ENCODE data around the gene OBI1.

OBI1 gene

DNA sequence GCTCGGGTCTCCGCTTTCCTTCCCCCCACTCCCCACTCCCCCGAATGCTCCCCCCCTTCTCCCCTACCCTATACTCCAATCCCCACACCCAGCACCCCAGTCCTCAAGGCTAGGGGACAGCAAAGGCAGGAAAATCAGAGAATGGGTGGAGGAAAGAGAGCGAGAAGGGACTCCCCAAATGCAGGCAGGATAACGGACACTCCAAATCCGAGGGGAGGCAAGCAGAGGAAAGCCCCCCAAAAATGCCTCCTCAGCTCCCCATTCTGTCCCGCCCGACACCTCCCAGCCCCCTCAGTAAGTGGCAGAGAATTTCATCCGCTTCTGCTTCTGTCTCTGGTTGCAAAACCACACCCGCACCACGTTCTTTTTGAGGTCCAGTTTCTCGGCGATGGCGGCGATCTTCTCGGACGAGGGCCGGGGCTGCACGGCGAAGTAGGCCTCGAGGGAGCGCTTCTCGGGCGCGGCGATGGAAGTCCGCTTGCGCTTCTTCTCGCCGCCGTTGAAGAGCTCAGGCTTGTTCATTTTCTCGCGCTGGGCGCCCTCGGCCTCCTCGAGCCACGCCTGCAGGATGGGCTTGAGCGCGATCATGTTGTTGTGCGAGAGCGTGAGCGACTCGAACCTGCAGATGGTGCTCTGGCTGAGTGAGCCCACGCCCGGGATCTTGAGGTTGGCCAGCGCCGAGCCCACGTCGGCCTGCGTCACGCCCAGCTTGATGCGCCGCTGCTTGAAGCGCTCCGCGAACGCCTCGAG lies 57.7 kb downstream of the OBI1 start:
- no peak for FAIRE-seq
- no peak for DNase-seq (ENCODE audit: insufficient read length)
- no peak for TF ChIP-seq POLR2AphosphoS5 (IDR thresholded peaks at IDR 0.05; ENCODE audit: low read depth, low read length)
- TF ChIP-seq TAF1 (IDR thresholded peaks at IDR 0.05; ENCODE audit: borderline replicate concordance, low read depth, low read length): no peak
- no peak for TF ChIP-seq POLR2A (IDR thresholded peaks at IDR 0.05; ENCODE audit: low read depth, low read length)

DNA sequence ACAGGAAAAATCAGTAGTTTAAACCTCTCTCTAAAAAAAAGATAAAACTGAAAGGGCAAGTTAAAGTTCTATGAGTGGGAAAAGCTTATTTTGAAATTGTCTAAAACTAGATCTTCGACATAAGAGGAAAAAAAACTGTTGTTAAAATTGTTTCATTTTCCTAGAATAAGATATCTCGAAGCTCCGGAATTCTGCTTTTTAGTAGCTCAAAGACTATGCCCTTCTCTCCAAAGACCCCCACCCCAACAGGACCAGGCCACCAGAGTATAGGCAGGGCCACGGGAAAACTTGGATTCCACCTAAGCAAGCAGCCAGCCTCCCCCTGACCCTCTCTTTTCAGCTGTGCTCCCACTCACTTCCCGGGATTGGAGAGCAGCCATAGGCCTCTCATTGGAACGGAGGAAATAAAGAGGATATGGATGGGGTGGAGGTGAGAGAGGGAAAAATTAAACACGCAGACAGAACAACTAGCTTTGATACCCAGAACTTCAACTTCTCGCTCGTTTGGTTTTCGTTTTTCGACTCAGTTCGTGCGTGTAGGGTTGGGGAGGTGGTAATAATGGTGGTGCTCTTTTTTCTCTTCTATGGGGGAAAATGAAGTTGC lies 58.6 kb downstream of the OBI1 start:
- TF ChIP-seq POLR2A (IDR thresholded peaks at IDR 0.05; ENCODE audit: low read depth, low read length): no peak
- FAIRE-seq: no peak

DNA sequence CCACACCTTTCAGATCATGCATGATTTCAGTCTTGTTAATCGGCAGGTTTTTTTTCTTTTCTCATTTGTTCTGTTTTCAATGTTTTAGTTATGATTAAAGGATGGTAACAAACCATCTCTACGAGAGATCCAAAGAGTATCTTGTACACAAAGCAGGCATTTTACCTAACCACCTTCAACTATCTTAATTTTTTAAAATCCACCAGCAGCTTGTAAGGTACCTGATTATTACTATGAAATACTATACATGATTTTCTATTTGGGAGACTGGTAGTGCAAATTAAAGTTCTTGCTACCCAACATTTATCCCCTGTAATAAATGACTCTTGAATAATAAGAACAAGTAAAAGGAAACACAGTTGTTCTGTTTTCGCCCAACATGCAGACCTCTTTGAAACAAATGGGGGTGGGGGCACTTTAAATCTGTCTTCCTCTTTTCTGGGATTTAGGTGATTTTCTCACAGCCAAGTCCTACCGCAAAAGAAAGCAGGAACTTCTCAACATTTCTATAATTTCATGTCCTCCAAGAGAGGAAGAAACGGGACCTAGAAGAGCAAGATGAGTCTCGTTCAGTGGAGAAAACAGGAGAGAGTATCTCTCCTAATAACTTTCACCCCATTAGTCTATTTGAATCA lies 59.2 kb downstream of the OBI1 start:
- no peak for FAIRE-seq
- no peak for TF ChIP-seq POLR2A (IDR thresholded peaks at IDR 0.05; ENCODE audit: low read depth, low read length)
- no peak for TF ChIP-seq POLR2AphosphoS5 (IDR thresholded peaks at IDR 0.05; ENCODE audit: low read depth, low read length)
- no peak for TF ChIP-seq TAF1 (IDR thresholded peaks at IDR 0.05; ENCODE audit: borderline replicate concordance, low read depth, low read length)
- DNase-seq (ENCODE audit: insufficient read length): no peak

More for the DNA sequence above, 58.6 kb downstream of the OBI1 start:
- no peak for DNase-seq (ENCODE audit: insufficient read length)

DNA sequence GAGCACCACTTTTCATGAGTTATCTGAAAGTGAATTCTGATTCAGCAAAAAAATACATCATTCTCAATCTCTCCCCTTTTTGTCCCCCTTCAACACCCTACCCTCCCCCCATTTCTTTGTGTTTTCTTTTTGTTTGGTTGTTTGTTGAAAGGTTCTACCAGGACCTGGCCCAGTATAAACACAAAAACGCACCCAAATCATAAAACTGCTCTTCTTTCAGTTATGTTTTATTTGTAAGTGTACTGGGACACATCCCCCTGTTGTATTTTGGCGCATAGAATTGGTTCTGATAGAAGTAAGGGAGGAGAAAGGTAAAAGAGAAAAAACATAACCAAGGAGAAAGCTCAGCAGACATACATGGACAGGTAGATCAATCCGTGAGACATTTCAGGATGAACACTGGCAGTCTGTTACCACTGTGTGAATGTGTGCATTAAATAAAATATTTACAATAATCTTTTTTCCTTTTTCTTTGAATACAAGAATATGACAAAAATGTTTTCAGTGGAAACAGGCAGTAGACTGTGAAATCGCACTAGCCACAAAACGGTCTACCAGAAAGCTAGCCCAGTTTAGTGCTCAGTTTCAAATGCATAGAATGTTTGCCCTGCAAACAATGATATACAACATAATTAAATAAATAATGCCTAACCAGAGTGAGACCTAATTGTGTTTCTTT lies 59.9 kb downstream of the OBI1 start:
- FAIRE-seq (no peak), DNase-seq (ENCODE audit: insufficient read length) (no peak)
- TF ChIP-seq POLR2A (IDR thresholded peaks at IDR 0.05; ENCODE audit: low read depth, low read length) (no peak), POLR2AphosphoS5 (IDR thresholded peaks at IDR 0.05; ENCODE audit: low read depth, low read length) (no peak), TAF1 (IDR thresholded peaks at IDR 0.05; ENCODE audit: borderline replicate concordance, low read depth, low read length) (no peak)

DNA sequence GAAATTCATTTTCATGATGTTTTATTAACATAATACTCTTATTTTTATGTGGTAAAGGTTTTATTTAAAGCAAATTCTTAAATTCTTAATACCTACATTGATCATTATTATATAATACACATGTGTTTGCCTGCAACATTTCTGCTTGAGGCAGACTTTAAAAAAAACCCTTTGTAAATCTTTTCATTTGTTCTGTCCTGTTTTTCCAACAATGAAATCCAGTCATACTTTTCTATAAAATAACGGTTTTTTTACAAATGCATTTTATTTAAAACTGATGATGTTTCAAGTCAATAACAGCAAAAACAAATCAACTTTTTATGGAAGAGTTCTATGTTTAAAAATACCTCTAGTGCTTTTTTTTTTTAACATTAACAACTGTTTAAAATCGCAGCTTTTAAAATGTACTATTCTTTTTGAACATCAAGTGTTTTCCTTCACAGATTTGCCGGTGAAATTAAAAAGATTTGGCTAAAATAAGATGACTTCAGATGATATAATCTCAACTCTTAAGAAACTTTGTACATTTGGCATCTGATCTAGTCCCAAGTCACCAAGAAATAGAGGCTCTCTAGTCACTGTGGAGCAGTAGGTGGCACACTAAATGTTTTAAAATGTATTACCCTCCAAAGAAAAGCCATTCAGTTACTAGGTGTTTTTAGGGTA lies 60.7 kb downstream of the OBI1 start:
- TF ChIP-seq TAF1 (IDR thresholded peaks at IDR 0.05; ENCODE audit: borderline replicate concordance, low read depth, low read length) (no peak), POLR2A (IDR thresholded peaks at IDR 0.05; ENCODE audit: low read depth, low read length) (no peak), POLR2AphosphoS5 (IDR thresholded peaks at IDR 0.05; ENCODE audit: low read depth, low read length) (no peak)
- DNase-seq (ENCODE audit: insufficient read length) (no peak), FAIRE-seq (no peak)

DNA sequence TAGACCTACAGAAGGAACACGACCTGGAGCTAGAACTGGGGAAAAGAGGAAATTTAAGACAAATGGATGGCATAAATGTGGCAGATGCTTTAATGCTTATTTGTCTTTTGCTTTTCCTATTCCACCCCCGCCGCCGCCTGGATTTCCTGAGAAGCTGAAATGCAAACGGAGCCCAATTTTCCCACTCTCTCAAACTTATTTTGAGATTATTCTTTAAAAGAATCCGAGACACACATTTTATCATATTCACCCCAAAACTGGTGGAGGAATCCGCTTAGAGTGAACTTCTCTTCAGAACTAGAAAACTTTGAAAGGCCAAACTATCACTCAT lies 61.4 kb downstream of the OBI1 start:
- TF ChIP-seq POLR2AphosphoS5 (IDR thresholded peaks at IDR 0.05; ENCODE audit: low read depth, low read length): no peak
- TF ChIP-seq TAF1 (IDR thresholded peaks at IDR 0.05; ENCODE audit: borderline replicate concordance, low read depth, low read length): no peak
- no peak for TF ChIP-seq POLR2A (IDR thresholded peaks at IDR 0.05; ENCODE audit: low read depth, low read length)
- DNase-seq (ENCODE audit: insufficient read length): no peak
- no peak for FAIRE-seq

DNA sequence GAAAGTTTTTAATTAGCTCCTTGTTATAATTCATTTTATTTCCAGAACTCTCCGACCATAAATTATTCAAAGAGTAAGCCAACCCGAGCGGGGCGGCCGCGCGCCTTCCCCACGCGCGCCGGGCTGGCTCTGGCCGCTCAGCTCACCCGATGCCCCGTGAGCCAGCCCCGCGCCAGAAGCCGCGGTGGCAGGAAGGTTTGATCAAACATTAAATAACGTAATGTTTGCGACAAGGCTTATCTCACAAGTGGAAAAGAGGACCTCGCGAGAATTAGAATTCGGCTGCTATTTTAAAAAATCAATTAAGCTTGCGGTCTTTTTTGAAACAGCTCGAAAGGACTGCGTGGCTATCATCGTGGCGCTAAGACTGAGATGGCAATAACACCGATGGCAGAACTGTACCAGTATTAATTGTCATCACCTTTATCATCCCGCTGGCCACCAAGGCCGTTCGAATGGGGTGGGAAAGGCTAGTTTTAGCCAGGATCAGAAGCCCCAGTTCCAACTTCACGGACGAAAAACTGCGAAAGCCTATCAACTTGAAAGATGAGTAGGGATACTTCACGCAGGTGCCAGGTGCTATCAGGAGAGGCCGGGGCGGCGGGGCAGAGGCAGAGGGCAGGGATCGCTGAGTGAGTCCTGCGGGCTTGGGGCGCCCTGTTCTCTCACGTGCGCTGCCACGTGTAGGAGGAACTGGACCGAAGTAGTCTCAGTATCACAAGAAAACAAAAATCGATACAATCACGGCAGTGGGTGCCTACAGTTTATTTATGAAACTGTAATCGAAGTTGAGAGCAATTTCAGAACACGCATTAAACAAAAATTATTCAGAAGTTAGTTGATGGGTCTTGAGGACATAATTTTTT lies 62.0 kb downstream of the OBI1 start:
- FAIRE-seq: no peak
- no peak for DNase-seq (ENCODE audit: insufficient read length)
- TF ChIP-seq POLR2A (IDR thresholded peaks at IDR 0.05; ENCODE audit: low read depth, low read length) (no peak), TAF1 (IDR thresholded peaks at IDR 0.05; ENCODE audit: borderline replicate concordance, low read depth, low read length) (no peak), POLR2AphosphoS5 (IDR thresholded peaks at IDR 0.05; ENCODE audit: low read depth, low read length) (no peak)

DNA sequence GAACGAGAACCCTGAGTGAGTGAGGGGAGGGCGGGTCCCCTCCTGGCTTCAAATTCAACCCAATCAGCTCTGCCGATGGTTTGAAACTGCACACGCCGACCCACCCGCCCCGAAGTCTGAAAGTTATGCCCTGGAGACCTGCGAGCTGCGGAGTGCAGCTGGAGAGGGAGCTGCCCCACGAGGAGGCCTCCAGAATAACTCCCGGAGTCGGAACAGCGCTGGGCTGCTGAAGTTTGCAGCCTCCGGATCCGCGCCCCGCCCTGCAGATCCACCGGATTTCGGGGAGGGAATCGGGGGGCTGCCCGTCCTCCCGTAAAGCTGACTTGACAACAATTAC lies 62.6 kb downstream of the OBI1 start:
- TF ChIP-seq TAF1 (IDR thresholded peaks at IDR 0.05; ENCODE audit: borderline replicate concordance, low read depth, low read length) (no peak), POLR2AphosphoS5 (IDR thresholded peaks at IDR 0.05; ENCODE audit: low read depth, low read length) (no peak), POLR2A (IDR thresholded peaks at IDR 0.05; ENCODE audit: low read depth, low read length) (no peak)
- FAIRE-seq (no peak), DNase-seq (ENCODE audit: insufficient read length) (no peak)

DNA sequence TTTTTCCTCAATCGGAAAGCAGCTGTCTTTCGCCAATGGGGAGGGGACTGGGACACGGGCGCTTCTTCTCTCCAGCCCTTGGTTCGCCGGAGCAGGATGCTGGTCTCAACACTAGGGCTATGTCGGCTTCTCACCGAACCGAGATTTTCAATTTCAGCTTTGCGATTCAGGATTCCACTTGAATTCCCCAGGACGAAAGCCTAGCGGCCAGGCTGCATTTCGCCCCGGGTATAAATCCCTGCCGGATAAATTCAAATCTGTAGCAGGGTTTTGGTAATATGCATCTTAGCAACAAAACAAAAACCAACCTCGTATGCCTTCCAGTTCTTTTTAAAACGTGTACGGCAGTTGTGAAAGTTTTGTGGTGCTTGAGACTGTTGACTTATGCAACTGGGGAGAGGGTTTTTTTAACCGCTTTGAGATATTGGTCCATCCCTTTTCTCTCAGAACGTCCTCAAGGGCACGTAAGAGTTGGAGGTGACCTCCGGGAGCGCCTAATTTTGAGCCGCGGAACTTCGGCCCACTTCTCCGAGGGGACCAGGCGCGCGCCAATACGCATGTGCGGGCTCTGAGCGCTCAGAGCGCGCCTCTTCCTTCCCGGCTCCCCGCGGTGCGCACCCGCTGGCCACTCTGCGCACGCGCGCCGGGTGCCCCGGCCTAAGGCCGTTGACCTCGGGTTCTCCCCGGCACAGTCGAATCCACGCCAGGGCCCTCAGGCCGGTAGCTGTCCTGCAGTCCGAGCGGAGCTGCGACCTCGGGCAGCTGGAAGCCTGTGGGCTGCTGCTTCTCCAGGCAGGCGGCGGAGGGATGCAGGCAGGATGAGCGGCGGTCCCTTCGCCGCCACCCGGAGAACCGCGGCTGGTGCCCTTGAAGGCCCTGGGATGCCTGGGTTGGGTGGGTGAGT lies 63.2 kb downstream of the OBI1 start:
- FAIRE-seq: no peak
- DNase-seq (ENCODE audit: insufficient read length): peak; percentile 42
- TF ChIP-seq TAF1 (IDR thresholded peaks at IDR 0.05; ENCODE audit: borderline replicate concordance, low read depth, low read length) (no peak), POLR2A (IDR thresholded peaks at IDR 0.05; ENCODE audit: low read depth, low read length) (no peak), POLR2AphosphoS5 (IDR thresholded peaks at IDR 0.05; ENCODE audit: low read depth, low read length) (no peak)

DNA sequence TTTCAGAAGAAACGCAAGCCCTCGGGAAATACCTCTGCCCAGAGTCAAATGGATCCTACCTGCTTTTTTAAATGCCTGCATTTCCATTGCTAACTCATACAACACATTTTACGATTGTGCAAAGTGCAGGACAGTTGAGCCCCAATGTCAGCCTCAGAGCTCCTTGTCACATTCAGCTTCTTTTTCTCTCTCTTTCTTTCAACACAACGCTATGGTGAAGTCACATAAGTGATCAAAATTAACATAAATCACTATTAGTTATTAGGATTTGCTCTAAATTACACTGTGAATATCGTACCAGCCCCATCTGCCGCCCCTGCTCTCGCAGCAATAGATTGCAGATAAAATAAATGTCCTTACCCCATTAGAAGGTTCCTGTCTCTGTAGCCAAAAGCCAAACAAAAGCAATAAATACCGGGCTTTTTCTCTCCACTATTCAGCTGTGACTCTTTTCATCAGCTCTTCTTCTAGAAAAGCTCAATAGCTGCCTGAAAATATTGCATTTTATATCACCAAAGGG lies 64.4 kb downstream of the OBI1 start:
- FAIRE-seq (no peak), DNase-seq (ENCODE audit: insufficient read length) (no peak)
- TF ChIP-seq TAF1 (IDR thresholded peaks at IDR 0.05; ENCODE audit: borderline replicate concordance, low read depth, low read length) (no peak), POLR2AphosphoS5 (IDR thresholded peaks at IDR 0.05; ENCODE audit: low read depth, low read length) (no peak), POLR2A (IDR thresholded peaks at IDR 0.05; ENCODE audit: low read depth, low read length) (no peak)

Data from GM12892 (cell line).